ENCODE data around the gene GPX7.

Gene GPX7

GRCh38 chr1:52601991-52602855 is at the start of gene GPX7:
Gene GPX7, plus strand, starts transcription at chr1:52602371. Its CDS starts 39 bp downstream, at chr1:52602410.
- Histone ChIP-seq H3K27me3 (no peaks in the 10 kb centered on the region), H3K4me1 (ENCODE audit: control insufficient read depth in 1 of 2, insufficient read depth in 1 of 2, low read depth in 1 of 2, low read length in 1 of 2) (peaks cover 16 to 20% of the 10 kb centered on the region in 2 experiments), H3K9me3 (no peaks in the 10 kb centered on the region), H3K27ac (no peak within 1 kb of the TSS), H3K4me3 (ENCODE audit: low read depth in 1 of 2, low read length in 1 of 2) (peak within 1 kb of the TSS; percentile 59 to 71), H3K36me3 (peaks cover 8% of the 10 kb centered on the region)
- no peak for TF ChIP-seq CTCF (IDR thresholded peaks at IDR 0.05)

DNA sequence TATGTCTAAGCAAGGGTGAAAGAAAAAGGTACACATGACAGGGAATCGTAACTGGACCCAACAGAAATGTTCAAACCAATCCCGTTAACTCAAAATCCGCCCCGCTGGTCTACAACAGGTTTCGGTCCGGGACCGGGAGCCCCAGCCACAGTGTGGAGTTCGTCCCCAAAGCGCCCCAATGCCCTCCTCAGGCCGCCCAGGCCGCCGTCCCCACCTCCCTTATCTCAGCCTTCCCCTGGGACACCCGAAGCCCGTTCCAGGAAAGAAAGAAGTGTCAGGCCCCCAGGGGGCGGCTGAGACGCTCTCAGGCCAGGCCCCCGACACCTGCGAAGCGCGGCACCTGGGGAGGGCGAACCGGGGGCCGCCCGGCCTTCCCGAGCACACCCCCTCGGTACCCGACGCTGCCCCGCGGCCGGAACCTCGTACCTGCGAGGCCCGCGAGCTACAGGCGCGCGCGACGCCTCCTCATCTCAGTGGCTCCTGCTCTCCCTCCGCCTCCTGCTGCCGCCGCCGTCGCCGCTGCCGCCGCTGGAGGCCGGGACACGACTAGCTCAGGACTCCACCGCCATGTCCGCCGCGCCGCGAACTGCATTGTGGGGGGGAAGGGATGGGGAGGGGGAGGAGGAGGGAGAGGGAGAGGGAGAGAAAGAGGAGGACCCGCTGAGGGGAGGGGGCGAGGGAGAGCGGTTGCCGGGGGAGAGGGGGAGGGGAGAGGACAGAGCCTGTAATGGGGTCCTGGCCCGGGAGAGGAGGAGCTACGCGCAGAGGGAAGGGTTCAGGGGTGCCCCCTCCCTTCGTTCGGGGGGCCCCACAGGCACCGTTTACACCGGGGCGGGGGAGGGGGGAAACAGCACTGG is 49.4 kb upstream of the GPX7 start, which contains the start of gene TUT4:
TUT4 (minus strand) TSS at position 588 of the 857 bp plus-strand sequence. CDS start 26,812 bp downstream, outside the sequence.
- H3K27ac ChIP-seq: peak within 1 kb of the TSS; percentile 86
- no peaks in the 10 kb centered on the region for H3K27me3 ChIP-seq
- no peaks in the 10 kb centered on the region for H3K9me3 ChIP-seq
- TF ChIP-seq CTCF (IDR thresholded peaks at IDR 0.05): peak; percentile 29
- peaks cover 30 to 37% of the 10 kb centered on the region in 2 experiments for H3K4me1 ChIP-seq (ENCODE audit: control insufficient read depth in 1 of 2, insufficient read depth in 1 of 2, low read depth in 1 of 2, low read length in 1 of 2)
- no peaks in the 10 kb centered on the region for H3K36me3 ChIP-seq
- H3K4me3 ChIP-seq (ENCODE audit: low read depth in 1 of 2, low read length in 1 of 2): peak within 1 kb of the TSS; percentile 93

- Histone ChIP-seq H3K4me1 (ENCODE audit: control insufficient read depth in 1 of 2, insufficient read depth in 1 of 2, low read depth in 1 of 2, low read length in 1 of 2) (peaks cover 30 to 37% of the 10 kb centered on the region in 2 experiments), H3K27ac (peak overlapping the region; percentile 86), H3K4me3 (ENCODE audit: low read depth in 1 of 2, low read length in 1 of 2) (peak overlapping the region; percentile 93), H3K9me3 (no peaks in the 10 kb centered on the region), H3K27me3 (no peaks in the 10 kb centered on the region), H3K36me3 (no peaks in the 10 kb centered on the region)
- TF ChIP-seq CTCF (IDR thresholded peaks at IDR 0.05): no peak
These were observed 48.6 kb upstream of the GPX7 start for GRCh38 chr1:52553362-52554266.

- H3K27me3 ChIP-seq: no peaks in the 10 kb centered on the region
- no peaks in the 10 kb centered on the region for H3K36me3 ChIP-seq
- no peaks in the 10 kb centered on the region for H3K9me3 ChIP-seq
- peak overlapping the region; percentile 93 for H3K4me3 ChIP-seq (ENCODE audit: low read depth in 1 of 2, low read length in 1 of 2)
- no peak for TF ChIP-seq CTCF (IDR thresholded peaks at IDR 0.05)
- peak overlapping the region; percentile 86 for H3K27ac ChIP-seq
- H3K4me1 ChIP-seq (ENCODE audit: control insufficient read depth in 1 of 2, insufficient read depth in 1 of 2, low read depth in 1 of 2, low read length in 1 of 2): peaks cover 30 to 37% of the 10 kb centered on the region in 2 experiments
These were observed 47.9 kb upstream of the GPX7 start for GRCh38 chr1:52554267-52554640.

GRCh38 chr1:52554756-52555155 is 47.4 kb upstream of the GPX7 start:
- Histone ChIP-seq H3K27me3 (no peaks in the 10 kb centered on the region), H3K4me1 (ENCODE audit: control insufficient read depth in 1 of 2, insufficient read depth in 1 of 2, low read depth in 1 of 2, low read length in 1 of 2) (peaks cover 30 to 37% of the 10 kb centered on the region in 2 experiments), H3K9me3 (no peaks in the 10 kb centered on the region), H3K4me3 (ENCODE audit: low read depth in 1 of 2, low read length in 1 of 2) (peak overlapping the region in 1 of 2 experiments; percentile 93), H3K36me3 (no peaks in the 10 kb centered on the region), H3K27ac (peak overlapping the region; percentile 86)
- no peak for TF ChIP-seq CTCF (IDR thresholded peaks at IDR 0.05)
